ENCODE results near the gene PARL.

PARL gene

DNA sequence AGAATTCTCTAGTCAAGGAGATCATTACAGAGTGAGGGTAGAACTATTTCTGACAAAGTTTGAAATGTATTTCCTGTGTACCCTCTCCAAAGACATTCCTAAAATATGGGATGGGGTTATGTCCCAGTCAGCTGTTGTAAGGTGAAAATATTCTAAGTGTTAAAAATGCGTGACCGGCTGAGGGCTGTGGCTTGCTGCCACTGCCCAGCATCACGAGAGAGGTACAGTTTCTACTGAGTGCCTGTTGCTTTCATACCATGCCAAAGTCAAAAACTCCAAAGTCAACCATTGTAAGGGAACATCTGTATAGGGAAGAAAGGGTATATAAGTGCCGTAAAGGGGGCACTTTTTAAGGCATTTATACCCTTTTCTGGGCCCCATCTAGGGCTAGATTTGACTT lies 90.2 kb downstream of the PARL start:
- no peak for TF ChIP-seq TAF1 (IDR thresholded peaks at IDR 0.05; ENCODE audit: low read depth)
- no peak for TF ChIP-seq ZBTB7A (IDR thresholded peaks at IDR 0.05; ENCODE audit: low read depth)
- TF ChIP-seq EGR1 (IDR thresholded peaks at IDR 0.05), result no peak
- TF ChIP-seq CEBPB (IDR thresholded peaks at IDR 0.05), result no peak
- TF ChIP-seq, protein P1, sequence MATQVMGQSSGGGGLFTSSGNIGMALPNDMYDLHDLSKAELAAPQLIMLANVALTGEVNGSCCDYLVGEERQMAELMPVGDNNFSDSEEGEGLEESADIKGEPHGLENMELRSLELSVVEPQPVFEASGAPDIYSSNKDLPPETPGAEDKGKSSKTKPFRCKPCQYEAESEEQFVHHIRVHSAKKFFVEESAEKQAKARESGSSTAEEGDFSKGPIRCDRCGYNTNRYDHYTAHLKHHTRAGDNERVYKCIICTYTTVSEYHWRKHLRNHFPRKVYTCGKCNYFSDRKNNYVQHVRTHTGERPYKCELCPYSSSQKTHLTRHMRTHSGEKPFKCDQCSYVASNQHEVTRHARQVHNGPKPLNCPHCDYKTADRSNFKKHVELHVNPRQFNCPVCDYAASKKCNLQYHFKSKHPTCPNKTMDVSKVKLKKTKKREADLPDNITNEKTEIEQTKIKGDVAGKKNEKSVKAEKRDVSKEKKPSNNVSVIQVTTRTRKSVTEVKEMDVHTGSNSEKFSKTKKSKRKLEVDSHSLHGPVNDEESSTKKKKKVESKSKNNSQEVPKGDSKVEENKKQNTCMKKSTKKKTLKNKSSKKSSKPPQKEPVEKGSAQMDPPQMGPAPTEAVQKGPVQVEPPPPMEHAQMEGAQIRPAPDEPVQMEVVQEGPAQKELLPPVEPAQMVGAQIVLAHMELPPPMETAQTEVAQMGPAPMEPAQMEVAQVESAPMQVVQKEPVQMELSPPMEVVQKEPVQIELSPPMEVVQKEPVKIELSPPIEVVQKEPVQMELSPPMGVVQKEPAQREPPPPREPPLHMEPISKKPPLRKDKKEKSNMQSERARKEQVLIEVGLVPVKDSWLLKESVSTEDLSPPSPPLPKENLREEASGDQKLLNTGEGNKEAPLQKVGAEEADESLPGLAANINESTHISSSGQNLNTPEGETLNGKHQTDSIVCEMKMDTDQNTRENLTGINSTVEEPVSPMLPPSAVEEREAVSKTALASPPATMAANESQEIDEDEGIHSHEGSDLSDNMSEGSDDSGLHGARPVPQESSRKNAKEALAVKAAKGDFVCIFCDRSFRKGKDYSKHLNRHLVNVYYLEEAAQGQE (IDR thresholded peaks at IDR 0.05; ENCODE audit: low read depth), result no peak
- TF ChIP-seq, protein P2, sequence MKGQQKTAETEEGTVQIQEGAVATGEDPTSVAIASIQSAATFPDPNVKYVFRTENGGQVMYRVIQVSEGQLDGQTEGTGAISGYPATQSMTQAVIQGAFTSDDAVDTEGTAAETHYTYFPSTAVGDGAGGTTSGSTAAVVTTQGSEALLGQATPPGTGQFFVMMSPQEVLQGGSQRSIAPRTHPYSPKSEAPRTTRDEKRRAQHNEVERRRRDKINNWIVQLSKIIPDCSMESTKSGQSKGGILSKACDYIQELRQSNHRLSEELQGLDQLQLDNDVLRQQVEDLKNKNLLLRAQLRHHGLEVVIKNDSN (IDR thresholded peaks at IDR 0.05), result no peak

DNA sequence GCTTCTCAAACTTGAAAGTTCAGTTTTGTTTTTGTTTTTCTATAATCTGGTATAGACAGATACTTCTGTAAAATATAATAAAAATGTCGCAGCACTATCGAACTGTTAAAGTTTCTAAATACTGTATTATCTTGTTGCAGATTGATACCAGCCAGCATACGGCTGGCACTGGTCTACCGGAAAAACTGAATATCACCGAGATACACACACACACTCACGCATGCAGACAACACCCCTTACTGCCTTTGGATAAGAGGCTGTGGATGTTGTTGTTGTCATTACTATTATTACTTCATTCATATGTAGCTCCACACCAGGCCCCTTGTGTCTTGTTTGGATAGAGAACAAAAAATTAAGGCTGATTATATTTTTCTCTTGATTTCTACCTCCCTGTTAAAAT lies 91.7 kb downstream of the PARL start:
- TF ChIP-seq CREB1 (IDR thresholded peaks at IDR 0.05; ENCODE audit: low read depth) (no peak), EGR1 (IDR thresholded peaks at IDR 0.05) (no peak), TEAD4 (IDR thresholded peaks at IDR 0.05) (no peak)

DNA sequence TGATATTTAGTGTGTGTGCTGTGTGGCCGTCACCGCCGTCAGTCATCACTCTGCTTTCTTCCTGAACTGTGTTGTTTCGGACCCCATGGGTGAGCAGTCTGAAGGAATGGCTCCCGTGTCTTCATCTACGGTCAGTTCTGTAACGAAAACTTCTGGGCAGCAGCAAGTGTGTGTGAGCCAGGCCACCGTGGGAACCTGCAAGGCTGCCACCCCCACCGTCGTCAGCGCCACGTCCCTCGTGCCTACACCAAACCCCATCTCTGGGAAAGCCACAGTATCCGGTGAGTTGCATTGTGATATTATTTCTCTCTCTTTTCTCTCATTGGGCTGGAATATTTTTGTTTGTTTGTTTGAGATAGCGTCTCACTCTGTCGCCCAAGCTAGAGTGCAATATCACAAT lies 94.0 kb downstream of the PARL start:
- no peak for TF ChIP-seq TEAD4 (IDR thresholded peaks at IDR 0.05)
- TF ChIP-seq TCF12 (IDR thresholded peaks at IDR 0.05; ENCODE audit: low read depth), result no peak
- TF ChIP-seq CEBPB (IDR thresholded peaks at IDR 0.05), result no peak

DNA sequence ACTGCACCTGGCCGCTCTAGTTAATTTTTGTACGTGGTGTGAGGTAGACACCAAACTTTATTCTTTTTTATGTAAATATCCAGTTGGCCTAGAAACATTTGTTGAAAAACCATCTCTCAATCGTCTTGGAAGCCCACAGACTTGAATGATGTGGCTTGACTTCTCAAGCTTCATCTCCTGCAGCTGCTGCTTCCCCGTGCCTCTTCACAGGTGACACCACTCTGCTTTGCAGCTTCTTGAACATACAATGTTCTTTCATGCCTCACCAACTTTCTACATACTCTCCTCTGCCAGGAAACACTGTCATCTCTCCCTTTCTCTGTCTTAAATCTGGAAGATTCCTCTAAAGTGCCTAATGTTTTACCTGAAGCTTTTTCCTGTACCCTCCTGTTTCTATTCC lies 94.9 kb downstream of the PARL start:
- TF ChIP-seq CREB1 (IDR thresholded peaks at IDR 0.05; ENCODE audit: low read depth) (no peak), NFIC (IDR thresholded peaks at IDR 0.05) (no peak), RAD21 (IDR thresholded peaks at IDR 0.05; ENCODE audit: low read depth) (no peak), EGR1 (IDR thresholded peaks at IDR 0.05) (no peak), TCF12 (IDR thresholded peaks at IDR 0.05; ENCODE audit: low read depth) (no peak), EP300 (IDR thresholded peaks at IDR 0.05; ENCODE audit: borderline replicate concordance) (no peak), TAF1 (IDR thresholded peaks at IDR 0.05; ENCODE audit: low read depth) (no peak), YY1 (IDR thresholded peaks at IDR 0.05; ENCODE audit: low read depth) (no peak), ZBTB7A (IDR thresholded peaks at IDR 0.05; ENCODE audit: low read depth) (no peak), TEAD4 (IDR thresholded peaks at IDR 0.05) (no peak)
- TF ChIP-seq, protein P1 (IDR thresholded peaks at IDR 0.05; ENCODE audit: low read depth), result no peak
- TF ChIP-seq, protein P3, sequence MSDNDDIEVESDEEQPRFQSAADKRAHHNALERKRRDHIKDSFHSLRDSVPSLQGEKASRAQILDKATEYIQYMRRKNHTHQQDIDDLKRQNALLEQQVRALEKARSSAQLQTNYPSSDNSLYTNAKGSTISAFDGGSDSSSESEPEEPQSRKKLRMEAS (IDR thresholded peaks at IDR 0.05), result no peak
- TF ChIP-seq, protein P2 (IDR thresholded peaks at IDR 0.05), result no peak

DNA sequence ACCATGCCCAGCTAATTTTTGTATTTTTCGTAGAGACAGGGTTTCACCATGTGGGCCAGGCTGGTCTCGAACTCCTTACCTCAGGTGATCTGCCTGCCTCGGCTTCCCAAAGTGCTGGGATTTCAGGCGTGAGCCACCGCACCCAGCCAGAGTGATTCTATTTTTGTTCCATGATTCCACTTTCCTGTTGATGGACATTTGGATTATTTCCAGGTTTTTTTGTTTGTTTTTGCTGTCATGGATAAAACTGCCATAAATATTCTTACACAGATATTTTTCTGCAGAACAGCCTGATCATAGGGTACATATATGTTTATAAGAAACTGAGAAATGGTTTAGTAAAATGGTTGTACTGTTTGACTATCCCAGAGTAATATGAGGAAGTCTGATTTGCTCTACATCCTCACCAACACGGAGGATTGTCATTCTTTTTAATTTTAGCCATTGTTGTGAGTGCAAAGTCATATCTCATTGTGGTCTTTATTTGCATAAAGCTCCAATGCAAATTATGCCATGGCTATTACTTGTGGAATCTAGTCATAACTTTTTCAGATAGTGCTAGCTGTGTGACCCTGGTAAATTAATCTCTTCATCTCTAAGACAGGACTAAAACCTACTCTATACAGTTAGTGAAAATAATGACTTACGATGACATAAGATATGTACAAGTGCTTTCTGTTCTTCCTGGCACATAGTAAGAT lies 102.0 kb downstream of the PARL start:
- TF ChIP-seq TEAD4 (IDR thresholded peaks at IDR 0.05), result no peak
- TF ChIP-seq ZBTB7A (IDR thresholded peaks at IDR 0.05; ENCODE audit: low read depth), result no peak
- no peak for TF ChIP-seq FOXM1 (IDR thresholded peaks at IDR 0.05; ENCODE audit: borderline replicate concordance, low read depth)
- TF ChIP-seq, protein P1 (IDR thresholded peaks at IDR 0.05; ENCODE audit: low read depth), result no peak
- TF ChIP-seq TAF1 (IDR thresholded peaks at IDR 0.05; ENCODE audit: low read depth), result no peak
- TF ChIP-seq NFIC (IDR thresholded peaks at IDR 0.05), result no peak
- no peak for TF ChIP-seq EP300 (IDR thresholded peaks at IDR 0.05; ENCODE audit: borderline replicate concordance)
- TF ChIP-seq, protein P2 (IDR thresholded peaks at IDR 0.05), result no peak
- TF ChIP-seq RAD21 (IDR thresholded peaks at IDR 0.05; ENCODE audit: low read depth), result no peak
- no peak for TF ChIP-seq CREB1 (IDR thresholded peaks at IDR 0.05; ENCODE audit: low read depth)
- TF ChIP-seq YY1 (IDR thresholded peaks at IDR 0.05; ENCODE audit: low read depth), result no peak
- TF ChIP-seq EGR1 (IDR thresholded peaks at IDR 0.05), result no peak
- TF ChIP-seq, protein P3 (IDR thresholded peaks at IDR 0.05), result no peak
- no peak for TF ChIP-seq CEBPB (IDR thresholded peaks at IDR 0.05)
- no peak for TF ChIP-seq TCF12 (IDR thresholded peaks at IDR 0.05; ENCODE audit: low read depth)
